Measurements from ENCODE around the gene LRMDA. TPM values are rescaled to one million over a fixed set of nuclear protein-coding genes. Genes with fewer than 3 reads are reported as not detected.

The LRMDA gene
- total RNA-seq, 1 experiment from 2014 or later: 4.8 TPM

DNA sequence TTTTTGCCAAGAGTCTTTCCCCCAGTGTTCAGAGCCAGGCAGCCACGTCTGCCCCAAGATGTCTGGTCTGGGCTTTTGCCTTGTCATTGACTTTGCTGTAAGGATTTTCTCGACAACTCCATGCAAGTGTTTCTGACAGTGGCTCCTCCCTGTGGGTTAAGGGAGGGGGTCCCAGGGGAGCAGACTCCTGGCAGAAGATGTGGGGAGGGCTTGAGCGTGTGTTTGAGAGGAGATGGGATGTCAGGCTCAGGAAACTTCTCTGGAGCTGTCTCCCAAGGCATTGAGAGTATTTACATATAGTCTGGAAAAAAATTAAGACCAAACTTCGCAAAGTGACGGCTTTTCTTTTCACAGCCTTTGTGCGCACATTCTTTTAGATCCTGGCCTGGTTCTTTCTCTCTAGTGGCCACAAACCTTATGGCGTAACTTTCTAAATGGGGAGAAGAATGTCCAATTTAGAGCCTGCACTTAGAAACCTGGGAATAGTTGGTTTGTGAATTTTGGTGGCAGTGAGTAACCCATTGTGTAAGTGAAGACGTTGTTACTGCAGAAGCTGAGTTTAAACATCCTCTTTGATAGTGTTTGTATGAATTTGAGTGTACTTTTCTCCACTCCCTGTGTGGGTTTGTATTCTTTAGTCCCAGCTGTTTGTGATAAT is 201.5 kb downstream of the LRMDA start:
- Histone ChIP-seq H3K4me3 (replicated peaks in 1 of 2; ENCODE audit: low read depth in 1 of 2, low read length in 2 of 2) (no peak overlapping the region), H3K4me2 (ENCODE audit: low read length) (no peak overlapping the region), H3K9me3 (ENCODE audit: control insufficient read depth in 1 of 2, insufficient read depth in 1 of 2, low read depth in 1 of 2, low read length in 2 of 2) (no peaks in the 10 kb centered on the region), H4K20me1 (ENCODE audit: insufficient read depth) (no peaks in the 10 kb centered on the region), H3K79me2 (ENCODE audit: insufficient read depth, low read length) (no peaks in the 10 kb centered on the region), H3K9ac (ENCODE audit: low read length) (no peak overlapping the region), H3K27me3 (ENCODE audit: insufficient read depth, low read length) (peaks cover 19% of the 10 kb centered on the region; the same call in 1 of the 2 replicates), H2AFZ (ENCODE audit: low read depth, low read length, poor library complexity, severe bottlenecking) (no peak overlapping the region), H3K9me2 (ENCODE audit: insufficient read depth) (no peaks in the 10 kb centered on the region), H3K36me3 (ENCODE audit: control insufficient read depth in 1 of 2, insufficient read depth in 2 of 2, low read length in 2 of 2) (no peaks in the 10 kb centered on the region), H3K4me1 (ENCODE audit: control insufficient read depth in 1 of 2, insufficient read depth in 2 of 2, low read length in 2 of 2) (no peaks in the 10 kb centered on the region), H3K27ac (ENCODE audit: low read depth, low read length) (no peak overlapping the region)
- CTCF ChIA-PET: no interaction called here
- POLR2A ChIA-PET: no interaction called here
- no TSS peak for BruUV-seq (replicated peaks)
- no peak for ATAC-seq
- intact Hi-C loops (cut with micrococcal nuclease): no loop called here
- no peak for TF ChIP-seq CEBPB (IDR thresholded peaks at IDR 0.05; ENCODE audit: low read depth)
- TF ChIP-seq, protein P1, sequence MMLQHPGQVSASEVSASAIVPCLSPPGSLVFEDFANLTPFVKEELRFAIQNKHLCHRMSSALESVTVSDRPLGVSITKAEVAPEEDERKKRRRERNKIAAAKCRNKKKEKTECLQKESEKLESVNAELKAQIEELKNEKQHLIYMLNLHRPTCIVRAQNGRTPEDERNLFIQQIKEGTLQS (IDR thresholded peaks at IDR 0.05): no peak
- TF ChIP-seq POLR2AphosphoS5 (IDR thresholded peaks at IDR 0.05; ENCODE audit: low read depth, low read length): no peak
- no peak for TF ChIP-seq EGR1 (IDR thresholded peaks at IDR 0.05; ENCODE audit: low read depth)
- TF ChIP-seq ZNF274 (IDR thresholded peaks at IDR 0.05; ENCODE audit: low read depth, low read length): no peak
- TF ChIP-seq POLR2A (IDR thresholded peaks at IDR 0.05; ENCODE audit: borderline replicate concordance, extremely low read depth, insufficient read depth, insufficient read length): no peak
- TF ChIP-seq YY1 (IDR thresholded peaks at IDR 0.05; ENCODE audit: extremely low read depth, insufficient replicate concordance, low read depth, low read length): no peak
- TF ChIP-seq ZFX (IDR thresholded peaks at IDR 0.05): no peak
- TF ChIP-seq TCF7L2 (IDR thresholded peaks at IDR 0.05; ENCODE audit: borderline replicate concordance, extremely low read depth, insufficient read depth, insufficient read length): no peak
- TF ChIP-seq, protein P2, sequence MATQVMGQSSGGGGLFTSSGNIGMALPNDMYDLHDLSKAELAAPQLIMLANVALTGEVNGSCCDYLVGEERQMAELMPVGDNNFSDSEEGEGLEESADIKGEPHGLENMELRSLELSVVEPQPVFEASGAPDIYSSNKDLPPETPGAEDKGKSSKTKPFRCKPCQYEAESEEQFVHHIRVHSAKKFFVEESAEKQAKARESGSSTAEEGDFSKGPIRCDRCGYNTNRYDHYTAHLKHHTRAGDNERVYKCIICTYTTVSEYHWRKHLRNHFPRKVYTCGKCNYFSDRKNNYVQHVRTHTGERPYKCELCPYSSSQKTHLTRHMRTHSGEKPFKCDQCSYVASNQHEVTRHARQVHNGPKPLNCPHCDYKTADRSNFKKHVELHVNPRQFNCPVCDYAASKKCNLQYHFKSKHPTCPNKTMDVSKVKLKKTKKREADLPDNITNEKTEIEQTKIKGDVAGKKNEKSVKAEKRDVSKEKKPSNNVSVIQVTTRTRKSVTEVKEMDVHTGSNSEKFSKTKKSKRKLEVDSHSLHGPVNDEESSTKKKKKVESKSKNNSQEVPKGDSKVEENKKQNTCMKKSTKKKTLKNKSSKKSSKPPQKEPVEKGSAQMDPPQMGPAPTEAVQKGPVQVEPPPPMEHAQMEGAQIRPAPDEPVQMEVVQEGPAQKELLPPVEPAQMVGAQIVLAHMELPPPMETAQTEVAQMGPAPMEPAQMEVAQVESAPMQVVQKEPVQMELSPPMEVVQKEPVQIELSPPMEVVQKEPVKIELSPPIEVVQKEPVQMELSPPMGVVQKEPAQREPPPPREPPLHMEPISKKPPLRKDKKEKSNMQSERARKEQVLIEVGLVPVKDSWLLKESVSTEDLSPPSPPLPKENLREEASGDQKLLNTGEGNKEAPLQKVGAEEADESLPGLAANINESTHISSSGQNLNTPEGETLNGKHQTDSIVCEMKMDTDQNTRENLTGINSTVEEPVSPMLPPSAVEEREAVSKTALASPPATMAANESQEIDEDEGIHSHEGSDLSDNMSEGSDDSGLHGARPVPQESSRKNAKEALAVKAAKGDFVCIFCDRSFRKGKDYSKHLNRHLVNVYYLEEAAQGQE (IDR thresholded peaks at IDR 0.05; ENCODE audit: low read depth): no peak
- TF ChIP-seq SP1 (IDR thresholded peaks at IDR 0.05; ENCODE audit: low read depth): no peak
- TF ChIP-seq FOSL1 (IDR thresholded peaks at IDR 0.05; ENCODE audit: low read depth): no peak
- TF ChIP-seq, protein P3, sequence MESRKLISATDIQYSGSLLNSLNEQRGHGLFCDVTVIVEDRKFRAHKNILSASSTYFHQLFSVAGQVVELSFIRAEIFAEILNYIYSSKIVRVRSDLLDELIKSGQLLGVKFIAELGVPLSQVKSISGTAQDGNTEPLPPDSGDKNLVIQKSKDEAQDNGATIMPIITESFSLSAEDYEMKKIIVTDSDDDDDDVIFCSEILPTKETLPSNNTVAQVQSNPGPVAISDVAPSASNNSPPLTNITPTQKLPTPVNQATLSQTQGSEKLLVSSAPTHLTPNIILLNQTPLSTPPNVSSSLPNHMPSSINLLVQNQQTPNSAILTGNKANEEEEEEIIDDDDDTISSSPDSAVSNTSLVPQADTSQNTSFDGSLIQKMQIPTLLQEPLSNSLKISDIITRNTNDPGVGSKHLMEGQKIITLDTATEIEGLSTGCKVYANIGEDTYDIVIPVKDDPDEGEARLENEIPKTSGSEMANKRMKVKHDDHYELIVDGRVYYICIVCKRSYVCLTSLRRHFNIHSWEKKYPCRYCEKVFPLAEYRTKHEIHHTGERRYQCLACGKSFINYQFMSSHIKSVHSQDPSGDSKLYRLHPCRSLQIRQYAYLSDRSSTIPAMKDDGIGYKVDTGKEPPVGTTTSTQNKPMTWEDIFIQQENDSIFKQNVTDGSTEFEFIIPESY (IDR thresholded peaks at IDR 0.05; ENCODE audit: extremely low read depth, insufficient replicate concordance, low read length): no peak
- RAD21 ChIA-PET (ENCODE audit: low non-redundant PET in 1 of 2, low total read pairs in 2 of 2, uncharacterized antibody in 2 of 2, unreplicated experiment in 2 of 2): no interaction called here
- DNase-seq (ENCODE audit: low read depth, low spot score): no peak

Data from HCT116 (cell line).